ENCODE results near the gene PRG2. TPM values are rescaled to one million over a fixed set of nuclear protein-coding genes. Genes with fewer than 3 reads are reported as not detected.

Gene PRG2
- total and polyA plus RNA-seq, 2 experiments from 2014 or later = not detected

DNA sequence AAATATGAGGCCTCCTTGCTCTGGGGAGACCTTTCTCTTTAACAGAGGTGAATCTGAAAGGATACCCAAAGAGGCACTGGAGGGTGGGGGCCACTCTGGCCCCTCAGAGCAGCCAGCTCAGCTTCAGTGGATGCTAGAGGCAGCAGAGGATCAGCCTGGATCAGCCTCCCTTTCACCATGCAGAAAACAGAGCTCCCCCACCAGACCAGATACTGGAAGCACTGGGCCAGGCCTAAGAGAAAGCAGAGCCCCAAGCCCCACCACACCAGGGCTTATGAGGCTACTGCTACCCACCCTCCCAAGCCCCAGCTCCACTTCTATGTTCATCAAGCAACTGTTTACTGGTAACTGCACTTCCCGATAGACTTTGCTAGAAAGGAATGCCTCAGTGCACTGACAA lies 40.5 kb upstream of the PRG2 start:
- WGBS (ENCODE audit: low lambda C conversion rate, missing lambda C conversion rate) = 89% methylated on average over 1 of the region's 1 CpG
- H3K9me3 ChIP-seq (ENCODE audit: low read depth) = no peaks in the 10 kb centered on the region
- no peak overlapping the region for H3K4me3 ChIP-seq
- no peaks in the 10 kb centered on the region for H3K27me3 ChIP-seq
- DNase-seq (ENCODE audit: low spot score) = no peak
- no peaks in the 10 kb centered on the region for H3K79me2 ChIP-seq
- H3K27ac ChIP-seq = no peak overlapping the region
- no peaks in the 10 kb centered on the region for H4K20me1 ChIP-seq (ENCODE audit: insufficient read depth, poor library complexity, severe bottlenecking)
- no peaks in the 10 kb centered on the region for H3K9me2 ChIP-seq (replicated peaks; ENCODE audit: insufficient read depth)
- no peak for TF ChIP-seq EZH2 (IDR thresholded peaks at IDR 0.05; ENCODE audit: borderline replicate concordance)
- TF ChIP-seq, protein P1, sequence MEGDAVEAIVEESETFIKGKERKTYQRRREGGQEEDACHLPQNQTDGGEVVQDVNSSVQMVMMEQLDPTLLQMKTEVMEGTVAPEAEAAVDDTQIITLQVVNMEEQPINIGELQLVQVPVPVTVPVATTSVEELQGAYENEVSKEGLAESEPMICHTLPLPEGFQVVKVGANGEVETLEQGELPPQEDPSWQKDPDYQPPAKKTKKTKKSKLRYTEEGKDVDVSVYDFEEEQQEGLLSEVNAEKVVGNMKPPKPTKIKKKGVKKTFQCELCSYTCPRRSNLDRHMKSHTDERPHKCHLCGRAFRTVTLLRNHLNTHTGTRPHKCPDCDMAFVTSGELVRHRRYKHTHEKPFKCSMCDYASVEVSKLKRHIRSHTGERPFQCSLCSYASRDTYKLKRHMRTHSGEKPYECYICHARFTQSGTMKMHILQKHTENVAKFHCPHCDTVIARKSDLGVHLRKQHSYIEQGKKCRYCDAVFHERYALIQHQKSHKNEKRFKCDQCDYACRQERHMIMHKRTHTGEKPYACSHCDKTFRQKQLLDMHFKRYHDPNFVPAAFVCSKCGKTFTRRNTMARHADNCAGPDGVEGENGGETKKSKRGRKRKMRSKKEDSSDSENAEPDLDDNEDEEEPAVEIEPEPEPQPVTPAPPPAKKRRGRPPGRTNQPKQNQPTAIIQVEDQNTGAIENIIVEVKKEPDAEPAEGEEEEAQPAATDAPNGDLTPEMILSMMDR (IDR thresholded peaks at IDR 0.05; ENCODE audit: poor library complexity) = no peak
- TF ChIP-seq EZH2phosphoT487 (IDR thresholded peaks at IDR 0.05; ENCODE audit: low read depth, severe bottlenecking, unreplicated experiment) = no peak
- no peak overlapping the region for H3K4me2 ChIP-seq
- peaks cover 25% of the 10 kb centered on the region for H3K4me1 ChIP-seq (ENCODE audit: insufficient read depth)
- no peaks in the 10 kb centered on the region for H3K36me3 ChIP-seq (replicated peaks; ENCODE audit: insufficient read depth, low read depth)
- H2AFZ ChIP-seq = no peak overlapping the region

DNA sequence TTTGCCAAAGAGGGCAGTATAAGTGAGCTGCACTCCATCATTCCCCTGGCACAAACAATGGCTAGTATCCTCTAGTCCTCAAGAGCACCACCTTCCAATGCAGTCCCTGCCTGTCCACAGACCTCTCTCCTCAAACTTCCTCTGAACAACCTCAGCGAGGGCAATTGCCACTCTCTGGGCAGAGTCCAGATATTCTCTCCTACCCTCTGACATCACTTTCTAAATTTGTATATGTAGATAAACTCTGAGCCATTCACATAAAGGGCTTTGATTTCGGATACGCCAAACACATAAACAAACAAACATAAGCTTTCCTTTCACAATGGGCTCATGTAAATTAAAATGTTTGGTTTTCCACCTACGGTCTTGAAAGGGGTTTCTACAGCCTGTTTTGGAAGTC lies 39.5 kb upstream of the PRG2 start:
- Histone ChIP-seq H3K27ac (no peak overlapping the region), H3K4me3 (no peak overlapping the region), H3K4me2 (no peak overlapping the region), H4K20me1 (ENCODE audit: insufficient read depth, poor library complexity, severe bottlenecking) (no peaks in the 10 kb centered on the region), H3K4me1 (ENCODE audit: insufficient read depth) (peaks cover 23% of the 10 kb centered on the region), H3K9me3 (ENCODE audit: low read depth) (no peaks in the 10 kb centered on the region), H2AFZ (no peak overlapping the region), H3K9me2 (replicated peaks; ENCODE audit: insufficient read depth) (no peaks in the 10 kb centered on the region), H3K79me2 (no peaks in the 10 kb centered on the region), H3K36me3 (replicated peaks; ENCODE audit: insufficient read depth, low read depth) (no peaks in the 10 kb centered on the region), H3K27me3 (no peaks in the 10 kb centered on the region)
- 40% methylated on average over 4 of the region's 4 CpGs for WGBS (ENCODE audit: low lambda C conversion rate, missing lambda C conversion rate)
- no peak for TF ChIP-seq EZH2 (IDR thresholded peaks at IDR 0.05; ENCODE audit: borderline replicate concordance)
- no peak for TF ChIP-seq EZH2phosphoT487 (IDR thresholded peaks at IDR 0.05; ENCODE audit: low read depth, severe bottlenecking, unreplicated experiment)
- TF ChIP-seq, protein P1 (IDR thresholded peaks at IDR 0.05; ENCODE audit: poor library complexity) = no peak
- DNase-seq (ENCODE audit: low spot score) = no peak

DNA sequence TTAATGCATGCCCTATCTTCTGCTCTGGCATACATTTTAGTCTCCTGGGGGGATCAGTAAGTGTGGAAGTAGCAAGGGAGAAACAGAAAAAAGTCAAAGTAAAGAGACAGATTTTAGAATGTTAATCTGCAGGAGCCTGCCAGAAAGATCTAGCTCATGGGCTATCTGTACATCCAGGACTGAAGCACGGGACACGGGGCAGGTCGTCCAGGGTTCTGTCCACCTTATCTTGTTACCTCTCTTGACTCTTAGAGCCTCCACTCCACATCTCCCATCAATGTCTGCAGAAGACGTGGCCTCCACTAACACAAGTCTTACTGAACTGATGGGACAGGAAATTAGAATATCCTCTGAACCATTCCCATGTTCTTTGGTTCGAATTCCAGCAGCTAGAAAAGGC lies 38.2 kb upstream of the PRG2 start:
- H3K4me1 ChIP-seq (ENCODE audit: insufficient read depth) = peaks cover 16% of the 10 kb centered on the region
- 75% methylated on average over 5 of the region's 5 CpGs for WGBS (ENCODE audit: low lambda C conversion rate, missing lambda C conversion rate)

GRCh38 chr11:57427727-57428082 lies 37.3 kb upstream of the PRG2 start:
- peaks cover 16% of the 10 kb centered on the region for H3K4me1 ChIP-seq (ENCODE audit: insufficient read depth)
- no peaks in the 10 kb centered on the region for H3K9me2 ChIP-seq (replicated peaks; ENCODE audit: insufficient read depth)
- H4K20me1 ChIP-seq (ENCODE audit: insufficient read depth, poor library complexity, severe bottlenecking) = no peaks in the 10 kb centered on the region
- H3K4me2 ChIP-seq = peak overlapping the region; percentile 85
- no peak overlapping the region for H3K4me3 ChIP-seq
- H3K79me2 ChIP-seq = no peaks in the 10 kb centered on the region
- no peaks in the 10 kb centered on the region for H3K27me3 ChIP-seq
- 93% methylated on average over 8 of the region's 8 CpGs for WGBS (ENCODE audit: low lambda C conversion rate, missing lambda C conversion rate)
- TF ChIP-seq EZH2phosphoT487 (IDR thresholded peaks at IDR 0.05; ENCODE audit: low read depth, severe bottlenecking, unreplicated experiment) (no peak), EZH2 (IDR thresholded peaks at IDR 0.05; ENCODE audit: borderline replicate concordance) (no peak)
- TF ChIP-seq, protein P1 (IDR thresholded peaks at IDR 0.05; ENCODE audit: poor library complexity) = no peak
- no peaks in the 10 kb centered on the region for H3K36me3 ChIP-seq (replicated peaks; ENCODE audit: insufficient read depth, low read depth)
- no peaks in the 10 kb centered on the region for H3K9me3 ChIP-seq (ENCODE audit: low read depth)
- H2AFZ ChIP-seq = peak overlapping the region; percentile 84
- peak overlapping the region; percentile 86 for H3K27ac ChIP-seq
- no peak for DNase-seq (ENCODE audit: low spot score)

More for the DNA sequence above, 38.2 kb upstream of the PRG2 start:
- H4K20me1 ChIP-seq (ENCODE audit: insufficient read depth, poor library complexity, severe bottlenecking) = no peaks in the 10 kb centered on the region
- no peak overlapping the region for H3K27ac ChIP-seq
- H2AFZ ChIP-seq = no peak overlapping the region
- no peak overlapping the region for H3K4me2 ChIP-seq
- no peaks in the 10 kb centered on the region for H3K27me3 ChIP-seq
- no peaks in the 10 kb centered on the region for H3K9me2 ChIP-seq (replicated peaks; ENCODE audit: insufficient read depth)
- TF ChIP-seq EZH2phosphoT487 (IDR thresholded peaks at IDR 0.05; ENCODE audit: low read depth, severe bottlenecking, unreplicated experiment) = no peak
- no peaks in the 10 kb centered on the region for H3K36me3 ChIP-seq (replicated peaks; ENCODE audit: insufficient read depth, low read depth)
- H3K9me3 ChIP-seq (ENCODE audit: low read depth) = no peaks in the 10 kb centered on the region
- no peaks in the 10 kb centered on the region for H3K79me2 ChIP-seq
- no peak for DNase-seq (ENCODE audit: low spot score)
- H3K4me3 ChIP-seq = no peak overlapping the region
